ENCODE measurements around the gene MESP2.
"Not testable (repeated sequence)": the region's sequence is repeated elsewhere in the genome, so short reads cannot be mapped to it uniquely, and the experiment has no call there.

The MESP2 gene

GRCh38 chr15:89781891-89782618 lies 5.9 kb downstream of the MESP2 start:
- peak in 1 of 5 donors; percentile 27 for DNase-seq

- DNase-seq, result not testable (repeated sequence)
Observed at GRCh38 chr15:89782619-89782950, 6.5 kb downstream of the MESP2 start.

DNA sequence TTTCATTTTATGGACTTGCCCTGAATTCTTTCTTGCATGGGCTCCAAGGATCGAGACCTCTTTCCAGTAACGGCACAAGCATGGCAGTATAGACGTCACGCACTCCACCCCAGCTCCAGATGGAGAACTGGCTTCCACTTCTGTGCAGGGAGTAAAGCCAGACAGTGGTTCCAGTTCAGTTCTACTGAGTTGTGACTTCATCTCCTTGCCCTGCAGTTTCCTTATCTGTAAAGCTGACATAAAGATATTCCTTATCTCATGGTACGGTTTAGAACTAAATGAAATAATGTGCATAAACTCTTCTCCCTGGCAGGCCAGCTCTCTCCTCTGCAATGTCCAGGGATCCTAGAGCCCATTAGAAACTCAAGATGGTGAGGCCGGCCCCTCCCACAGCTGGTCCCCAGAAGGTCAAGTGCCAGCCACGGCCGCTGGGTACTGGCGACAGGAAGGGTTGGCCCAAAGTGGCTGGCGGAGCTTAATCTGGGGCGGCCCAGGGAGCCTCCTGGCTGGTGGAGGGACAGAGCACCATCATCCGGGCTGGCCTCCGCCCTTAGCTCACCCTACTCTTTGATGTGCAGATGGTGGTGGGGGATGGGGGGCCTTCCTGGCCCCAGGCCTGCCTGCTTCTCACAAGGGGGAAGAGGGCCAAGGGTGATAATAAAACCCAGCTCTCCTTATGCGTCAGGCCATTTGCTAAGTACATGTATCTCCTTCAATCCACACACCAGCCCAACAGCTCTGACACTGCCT lies 7.2 kb downstream of the MESP2 start:
- DNase-seq, result no peak

DNA sequence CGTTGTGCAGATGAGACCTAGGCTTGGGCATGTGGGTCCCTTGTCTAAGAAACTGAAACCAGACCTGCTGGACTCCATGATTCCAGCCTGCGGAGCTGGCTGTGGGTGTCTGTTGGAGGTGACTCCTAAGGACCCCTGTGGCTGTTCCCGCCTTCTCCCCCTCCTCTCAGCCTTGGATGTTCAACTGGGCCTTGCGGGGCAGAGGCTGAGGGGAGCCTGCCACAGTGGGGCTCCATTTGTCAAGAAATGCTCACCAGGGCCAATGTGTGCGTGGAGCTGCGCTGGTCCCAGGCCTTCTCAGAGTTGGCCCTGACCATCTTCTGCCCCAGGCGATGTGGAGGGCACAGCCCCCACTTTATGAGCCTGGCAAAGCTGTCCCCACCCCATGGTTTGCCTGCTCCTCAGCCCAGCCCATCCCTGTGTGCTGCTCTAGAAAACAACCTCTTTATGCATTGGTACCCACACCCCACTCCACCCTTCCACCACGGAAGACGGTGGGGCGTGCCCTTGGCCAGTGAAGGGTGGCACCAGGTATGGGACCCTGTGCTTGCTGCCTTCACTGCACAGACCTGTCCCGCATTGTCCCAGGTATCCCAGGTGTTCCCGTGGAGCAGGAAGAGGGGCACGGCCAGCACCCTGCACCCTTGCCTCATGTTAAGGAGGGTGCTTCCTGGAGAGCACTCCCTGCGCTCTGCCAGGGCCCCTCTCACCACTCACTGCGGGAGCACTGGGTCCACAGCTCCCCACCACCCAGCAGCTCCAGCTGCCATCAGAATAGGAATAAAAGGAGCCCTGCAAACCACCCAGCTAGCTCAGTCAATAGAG lies 7.9 kb downstream of the MESP2 start:
- no peak for DNase-seq

- DNase-seq, result no peak
Observed at GRCh38 chr15:89784686-89784960, 8.5 kb downstream of the MESP2 start.

DNA sequence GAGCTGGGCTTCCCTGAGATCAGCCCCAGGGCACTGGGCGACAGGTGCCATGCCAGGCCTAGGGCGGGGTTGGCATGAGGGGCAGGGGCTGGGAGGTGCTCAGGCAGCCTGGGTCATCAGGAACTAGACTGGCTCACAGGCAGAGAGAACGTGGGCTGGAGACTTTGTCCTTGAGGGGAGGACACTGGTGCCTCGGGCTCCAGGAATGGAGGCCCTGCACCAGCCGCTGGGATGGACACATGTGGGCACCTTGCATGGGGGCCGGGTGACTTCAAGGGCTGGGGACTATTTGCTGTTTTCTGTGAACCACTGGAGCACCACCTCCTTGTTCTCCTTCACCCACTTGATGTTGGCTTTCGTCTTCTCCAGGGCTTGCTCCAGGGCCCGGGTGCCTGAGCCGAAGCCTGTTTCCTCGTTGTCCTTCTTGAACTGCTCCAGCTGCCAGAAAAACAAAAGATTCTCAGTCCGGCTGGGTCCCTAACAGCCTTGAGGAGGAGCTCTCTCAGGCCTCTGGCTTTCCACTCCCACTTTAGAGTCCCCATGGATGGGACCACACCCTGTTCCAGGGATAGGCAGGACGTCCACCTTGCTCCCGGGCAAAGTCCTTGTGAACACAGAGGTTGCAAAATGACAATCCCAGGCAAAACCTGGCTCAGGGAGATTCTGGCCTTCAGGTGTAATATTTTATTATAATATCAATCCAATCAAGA lies 9.1 kb downstream of the MESP2 start:
- DNase-seq, result no peak

DNA sequence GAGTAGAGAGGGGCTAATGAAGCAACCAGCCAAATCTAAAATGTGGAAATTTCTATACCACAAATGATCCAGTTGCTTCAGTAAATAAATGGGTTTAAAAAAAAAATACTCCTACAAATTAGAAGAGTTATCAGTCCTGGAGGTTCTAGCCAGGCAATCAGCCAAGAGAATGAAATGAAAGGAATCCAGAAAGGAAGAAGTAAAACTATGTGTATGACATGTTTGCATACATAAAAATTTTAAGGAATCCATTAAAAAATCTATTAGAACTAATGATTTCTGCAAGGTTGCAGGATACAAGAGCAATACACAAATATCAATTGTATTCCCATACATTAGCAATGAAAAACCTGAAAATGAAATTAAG lies 9.6 kb downstream of the MESP2 start:
- no peak for DNase-seq

DNA sequence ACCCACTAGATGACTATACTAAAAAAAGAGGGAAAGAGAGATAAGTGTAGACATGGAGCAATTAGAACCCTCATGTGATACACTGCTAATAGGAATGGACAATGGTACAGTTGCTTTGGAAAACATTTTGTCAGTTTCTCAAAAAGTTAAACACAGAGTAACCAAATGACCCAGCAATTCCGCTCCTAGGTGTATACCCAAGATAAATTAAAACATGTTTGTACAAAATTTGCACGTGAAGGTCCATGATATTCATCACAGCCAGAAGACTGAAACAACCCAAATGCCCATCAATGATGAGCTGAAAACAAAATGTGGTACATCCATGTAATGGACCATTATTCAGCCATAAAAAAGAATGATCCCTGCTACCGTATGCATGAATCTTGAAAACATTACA lies 11.8 kb downstream of the MESP2 start:
- DNase-seq, result no peak

- DNase-seq, result not testable (repeated sequence)
Observed at GRCh38 chr15:89788585-89788984, 12.5 kb downstream of the MESP2 start.

- DNase-seq, result no peak
Observed at GRCh38 chr15:89790206-89790605, 14.1 kb downstream of the MESP2 start.

DNA sequence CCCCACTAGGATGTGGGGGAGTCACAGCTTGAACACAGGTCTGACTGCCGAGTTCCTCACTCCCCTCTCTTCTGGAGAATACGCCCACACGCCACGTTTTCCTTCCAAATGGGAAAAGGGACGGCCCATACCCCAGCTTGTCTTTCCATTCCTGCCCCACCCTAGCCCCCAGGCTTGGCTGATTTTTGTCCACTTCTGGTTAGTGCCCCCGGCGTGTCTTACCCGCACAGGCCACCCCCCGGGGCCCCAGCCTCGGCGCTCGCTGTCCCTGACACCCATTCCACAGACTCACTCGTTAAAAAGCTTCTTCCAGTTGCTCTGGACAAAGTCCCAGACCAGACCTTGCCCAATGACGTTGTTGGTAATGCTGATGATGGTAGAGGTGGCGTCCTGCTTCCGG lies 14.5 kb downstream of the MESP2 start:
- no peak for DNase-seq

GRCh38 chr15:89792106-89792805 lies 16.1 kb downstream of the MESP2 start:
- no peak for DNase-seq

- DNase-seq, result no peak
Observed at GRCh38 chr15:89794627-89795241, 18.6 kb downstream of the MESP2 start.

DNA sequence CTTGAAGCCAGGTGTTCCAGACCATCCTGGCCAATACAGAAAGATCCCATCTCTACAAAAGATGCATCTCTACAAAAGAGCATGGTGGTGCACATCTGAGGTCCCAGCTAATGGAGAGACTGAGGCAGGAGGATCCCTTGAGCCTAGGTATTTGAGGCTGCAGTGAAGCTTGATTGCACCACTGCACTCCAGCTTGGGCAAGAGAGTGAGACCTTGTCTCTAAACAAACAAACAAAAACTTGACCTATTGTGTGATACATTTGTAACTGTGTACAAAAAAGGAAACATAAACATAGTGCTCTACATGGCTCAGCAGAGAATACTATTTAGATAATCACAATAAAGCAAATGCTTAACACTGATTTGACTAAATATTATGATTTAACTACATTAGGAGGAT lies 19.9 kb downstream of the MESP2 start:
- no peak for DNase-seq

GRCh38 chr15:89797678-89798201 lies 21.6 kb downstream of the MESP2 start:
- DNase-seq, result no peak

GRCh38 chr15:89799011-89799911 lies 23.1 kb downstream of the MESP2 start:
- DNase-seq, result no peak

GRCh38 chr15:89799918-89800498 lies 23.9 kb downstream of the MESP2 start:
- DNase-seq, result no peak

- DNase-seq, result no peak
Observed at GRCh38 chr15:89801471-89802195, 25.5 kb downstream of the MESP2 start.

GRCh38 chr15:89802231-89802928 lies 26.2 kb downstream of the MESP2 start:
- no peak for DNase-seq

All from T-helper 1 cell (primary cell).